Dendritic cell treated with granulocyte-macrophage colony-stimulating factor and Interleukin-4, amounts not matched to agents 40 ng/mL and 50 ng/mL, for 4 days (primary cell): ENCODE measurements around the gene NFKBIL1.
A peak's percentile ranks its signal among the peaks of the same experiment; 100 is the strongest.

Source experiments
- H3K27ac Mint-ChIP-seq: one replicate; pipeline ENCODE4 v1.8.0; 2022; ENCODE audit warnings: mild to moderate bottlenecking, mixed read lengths
- H3K27me3 Mint-ChIP-seq: one replicate; pipeline ENCODE4 v1.8.0; 2022; ENCODE audit warnings: mild to moderate bottlenecking, mixed read lengths
- H3K36me3 Mint-ChIP-seq: one replicate; pipeline ENCODE4 v1.8.0; 2022; ENCODE audit warnings: low read depth, mixed read lengths
- H3K4me1 Mint-ChIP-seq: one replicate; pipeline ENCODE4 v1.8.0; 2022; ENCODE audit warnings: low read depth, mixed read lengths
- H3K4me3 Mint-ChIP-seq: one replicate; pipeline ENCODE4 v1.8.0; 2022; ENCODE audit warnings: mild to moderate bottlenecking, moderate library complexity, mixed read lengths
- H3K9me3 Mint-ChIP-seq: one replicate; pipeline ENCODE4 v1.8.0; 2022; ENCODE audit warnings: mixed read lengths
- intact Hi-C: fragments of 100-400 bp; cut with micrococcal nuclease; formaldehyde crosslinking; loops from one replicate; pipeline ENCODE4 v1.15.0; 2022

The NFKBIL1 gene

DNA sequence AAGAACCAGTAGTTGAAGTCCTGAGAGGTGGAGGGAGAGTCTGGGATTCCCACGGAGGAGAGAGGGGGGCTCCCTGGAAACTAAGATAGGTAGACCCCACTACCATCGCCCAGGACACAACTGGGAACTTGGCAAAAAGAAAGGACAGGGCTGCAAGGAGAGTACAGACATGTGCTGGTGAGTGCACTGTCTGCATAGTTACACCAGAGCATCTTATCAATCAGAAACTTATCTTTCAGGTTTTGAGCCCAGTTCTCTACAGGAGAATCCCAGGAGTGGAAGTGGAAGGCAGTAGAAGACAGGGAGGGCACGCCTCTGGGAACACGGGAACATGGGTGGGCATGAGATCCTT, 12.2 kb downstream of the NFKBIL1 start:
- peak overlapping the region; percentile 89 for H3K27ac Mint-ChIP-seq
- H3K9me3 Mint-ChIP-seq: no peaks in the 10 kb centered on the region
- H3K27me3 Mint-ChIP-seq: no peaks in the 10 kb centered on the region
- H3K4me1 Mint-ChIP-seq: peaks cover 76% of the 10 kb centered on the region
- H3K36me3 Mint-ChIP-seq: peaks cover 25% of the 10 kb centered on the region
- intact Hi-C loops: no loop called here
- peak overlapping the region; percentile 61 for H3K4me3 Mint-ChIP-seq

DNA sequence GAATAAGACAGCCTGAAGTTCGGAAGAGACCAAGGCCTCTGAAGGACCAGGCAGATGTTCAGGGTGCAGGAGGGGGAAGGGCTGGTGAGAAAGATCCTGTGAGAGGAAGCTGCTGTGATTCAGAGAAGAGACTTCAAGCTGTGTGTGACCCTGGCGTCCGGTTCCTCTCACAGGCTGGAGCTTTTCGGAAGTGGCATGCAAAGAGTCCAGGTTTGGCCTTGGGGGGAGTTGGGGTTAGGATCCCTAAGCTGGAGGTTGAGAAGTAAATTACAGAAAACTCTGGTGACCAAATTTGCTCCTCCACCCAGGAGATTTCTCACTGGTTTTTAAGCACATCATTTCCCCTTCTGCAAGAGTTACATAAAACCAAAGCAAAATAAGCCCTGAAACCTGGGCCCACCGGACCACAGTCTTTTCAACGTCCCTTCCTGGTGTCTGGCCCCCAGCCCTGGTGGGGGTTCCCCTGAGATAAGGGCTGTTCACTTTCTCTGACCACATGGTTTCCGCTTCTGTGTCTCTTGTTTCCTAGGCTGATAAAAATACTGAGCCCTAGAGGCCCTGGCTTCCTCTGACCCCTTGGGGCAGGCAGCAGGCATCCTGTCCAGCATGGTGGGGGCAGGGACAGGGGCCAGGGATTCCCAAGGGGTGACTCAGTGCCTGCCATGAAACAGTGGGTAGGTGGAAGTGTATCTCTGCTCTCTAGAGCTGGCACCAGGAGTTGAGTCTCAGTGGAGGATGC, 12.7 kb downstream of the NFKBIL1 start:
- Mint-ChIP-seq H3K4me3 (peak overlapping the region; percentile 61), H3K9me3 (no peaks in the 10 kb centered on the region), H3K27ac (peak overlapping the region; percentile 89), H3K36me3 (peaks cover 23% of the 10 kb centered on the region), H3K4me1 (peaks cover 76% of the 10 kb centered on the region), H3K27me3 (no peaks in the 10 kb centered on the region)
- intact Hi-C loops: no loop called here

DNA sequence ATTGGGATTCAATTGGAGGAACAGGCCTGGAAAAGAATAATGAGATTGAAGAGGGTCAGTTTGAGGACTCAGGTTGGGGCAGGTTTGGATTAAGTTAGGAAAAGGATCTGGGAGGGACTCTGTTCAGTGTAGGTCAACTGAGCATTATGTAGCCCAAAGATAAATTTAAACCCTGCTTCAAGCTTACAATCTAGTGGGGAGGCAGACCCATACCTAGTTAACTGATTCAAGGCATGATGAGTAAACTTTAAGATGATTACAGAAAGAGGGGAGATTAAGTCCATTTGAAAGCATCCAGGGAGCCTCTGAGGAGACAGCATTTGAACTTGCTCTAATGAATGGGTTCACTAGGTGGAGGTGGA, 13.3 kb downstream of the NFKBIL1 start:
- H3K4me1 Mint-ChIP-seq: peaks cover 76% of the 10 kb centered on the region
- H3K9me3 Mint-ChIP-seq: no peaks in the 10 kb centered on the region
- H3K27me3 Mint-ChIP-seq: no peaks in the 10 kb centered on the region
- peaks cover 23% of the 10 kb centered on the region for H3K36me3 Mint-ChIP-seq
- peak overlapping the region; percentile 13 for H3K4me3 Mint-ChIP-seq
- intact Hi-C loops: no loop called here
- peak overlapping the region; percentile 89 for H3K27ac Mint-ChIP-seq

DNA sequence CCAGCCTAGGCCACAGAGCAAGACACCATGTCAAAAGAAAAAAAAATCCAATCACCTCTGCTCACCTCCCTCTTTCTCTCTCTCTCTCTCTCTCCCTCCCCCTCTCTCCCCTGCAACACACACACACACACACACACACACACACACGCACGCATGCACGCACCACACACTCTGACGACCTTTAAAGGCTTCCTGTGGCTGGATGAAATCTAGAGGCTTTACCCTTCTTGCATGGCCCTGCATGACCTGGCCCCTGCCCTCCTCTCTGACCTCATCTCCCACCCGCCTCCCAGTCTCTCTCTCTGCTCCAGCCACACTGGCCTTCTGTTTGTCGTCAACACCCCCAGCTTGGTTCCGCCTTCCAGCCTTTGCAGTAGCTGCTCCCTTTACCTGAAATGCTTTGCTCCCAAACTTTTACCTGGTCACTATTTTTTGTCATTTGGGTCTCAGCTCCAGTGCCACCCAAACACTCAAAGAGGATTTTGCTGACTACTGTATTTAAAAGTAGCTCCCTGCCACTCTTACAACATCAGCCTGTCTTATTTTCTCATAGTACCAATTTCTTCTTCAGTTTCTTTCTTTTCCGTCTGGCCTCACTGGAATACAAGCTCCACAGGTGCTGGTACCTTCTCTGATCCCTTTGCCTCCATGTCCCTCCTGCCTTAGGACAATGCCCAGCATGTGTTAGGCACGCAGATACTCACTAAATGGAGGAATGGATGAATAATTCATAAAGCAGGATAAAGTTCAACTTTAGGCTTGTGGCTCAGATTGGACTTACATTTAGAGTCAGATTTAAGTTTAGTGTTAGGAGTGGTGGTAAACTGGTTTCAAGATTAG, 20.3 kb downstream of the NFKBIL1 start:
- Mint-ChIP-seq H3K27ac (peak overlapping the region; percentile 71), H3K9me3 (no peaks in the 10 kb centered on the region), H3K36me3 (no peaks in the 10 kb centered on the region), H3K4me3 (no peak overlapping the region), H3K27me3 (no peaks in the 10 kb centered on the region), H3K4me1 (peaks cover 47% of the 10 kb centered on the region)
- intact Hi-C loops: no loop called here

DNA sequence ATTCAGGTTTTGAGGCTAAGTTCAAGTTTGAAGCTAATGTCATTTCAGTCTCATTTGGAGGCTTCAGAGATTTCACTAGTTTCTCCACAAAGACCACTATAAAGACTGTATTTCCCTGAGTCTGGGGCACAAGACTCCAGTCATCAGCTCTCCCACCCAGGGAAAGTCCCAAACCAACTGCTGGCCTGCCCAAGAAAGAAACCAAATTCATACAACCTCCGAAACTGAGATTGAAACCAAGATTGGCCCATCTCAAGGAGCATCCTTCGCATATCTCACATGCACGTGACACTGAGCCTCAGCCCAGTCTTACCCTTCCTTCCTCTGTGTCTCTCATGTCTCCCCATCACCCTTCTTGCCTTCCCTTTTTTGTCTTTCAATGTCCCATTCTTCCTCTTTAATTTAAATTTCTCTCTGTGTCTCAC, 21.1 kb downstream of the NFKBIL1 start:
- H3K27ac Mint-ChIP-seq: peak overlapping the region; percentile 71
- no peaks in the 10 kb centered on the region for H3K36me3 Mint-ChIP-seq
- H3K4me3 Mint-ChIP-seq: no peak overlapping the region
- H3K9me3 Mint-ChIP-seq: no peaks in the 10 kb centered on the region
- intact Hi-C loops: no loop called here
- H3K27me3 Mint-ChIP-seq: peaks cover 3% of the 10 kb centered on the region
- peaks cover 46% of the 10 kb centered on the region for H3K4me1 Mint-ChIP-seq

DNA sequence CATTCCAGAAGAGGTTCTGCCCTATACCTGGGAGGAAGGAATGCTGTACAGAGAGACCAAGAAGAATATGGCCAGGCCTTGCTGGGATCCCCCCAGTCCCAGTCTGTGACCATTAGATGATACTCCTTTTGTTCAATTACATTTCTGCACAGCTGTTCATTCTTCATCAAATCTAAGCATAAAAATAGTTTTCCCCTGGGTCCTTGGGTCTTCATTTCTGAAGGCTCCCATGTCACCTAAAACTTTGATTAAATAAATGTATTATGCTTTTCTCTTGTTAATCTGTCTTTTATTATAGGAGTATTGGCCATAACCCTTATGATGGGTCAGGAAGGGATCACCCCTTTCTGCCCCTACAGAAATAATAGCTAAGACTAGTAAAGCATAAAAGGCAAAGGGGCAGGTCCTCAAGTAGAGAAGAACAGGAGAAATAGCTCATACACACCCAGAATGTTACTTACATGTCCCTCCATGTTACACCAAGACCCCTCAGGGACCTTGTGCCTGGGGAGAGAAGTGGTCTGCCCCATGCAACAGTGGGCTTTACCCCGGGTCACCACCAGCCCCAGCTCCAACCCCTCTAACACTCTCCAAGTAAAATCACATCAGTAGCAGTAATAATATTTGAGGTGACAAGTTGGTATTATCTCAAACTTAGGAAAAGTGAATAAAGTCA, 22.6 kb downstream of the NFKBIL1 start:
- no peaks in the 10 kb centered on the region for H3K9me3 Mint-ChIP-seq
- no peak overlapping the region for H3K27ac Mint-ChIP-seq
- H3K4me1 Mint-ChIP-seq: peaks cover 55% of the 10 kb centered on the region
- peaks cover 3% of the 10 kb centered on the region for H3K27me3 Mint-ChIP-seq
- H3K36me3 Mint-ChIP-seq: no peaks in the 10 kb centered on the region
- no peak overlapping the region for H3K4me3 Mint-ChIP-seq
- intact Hi-C loops: no loop called here

DNA sequence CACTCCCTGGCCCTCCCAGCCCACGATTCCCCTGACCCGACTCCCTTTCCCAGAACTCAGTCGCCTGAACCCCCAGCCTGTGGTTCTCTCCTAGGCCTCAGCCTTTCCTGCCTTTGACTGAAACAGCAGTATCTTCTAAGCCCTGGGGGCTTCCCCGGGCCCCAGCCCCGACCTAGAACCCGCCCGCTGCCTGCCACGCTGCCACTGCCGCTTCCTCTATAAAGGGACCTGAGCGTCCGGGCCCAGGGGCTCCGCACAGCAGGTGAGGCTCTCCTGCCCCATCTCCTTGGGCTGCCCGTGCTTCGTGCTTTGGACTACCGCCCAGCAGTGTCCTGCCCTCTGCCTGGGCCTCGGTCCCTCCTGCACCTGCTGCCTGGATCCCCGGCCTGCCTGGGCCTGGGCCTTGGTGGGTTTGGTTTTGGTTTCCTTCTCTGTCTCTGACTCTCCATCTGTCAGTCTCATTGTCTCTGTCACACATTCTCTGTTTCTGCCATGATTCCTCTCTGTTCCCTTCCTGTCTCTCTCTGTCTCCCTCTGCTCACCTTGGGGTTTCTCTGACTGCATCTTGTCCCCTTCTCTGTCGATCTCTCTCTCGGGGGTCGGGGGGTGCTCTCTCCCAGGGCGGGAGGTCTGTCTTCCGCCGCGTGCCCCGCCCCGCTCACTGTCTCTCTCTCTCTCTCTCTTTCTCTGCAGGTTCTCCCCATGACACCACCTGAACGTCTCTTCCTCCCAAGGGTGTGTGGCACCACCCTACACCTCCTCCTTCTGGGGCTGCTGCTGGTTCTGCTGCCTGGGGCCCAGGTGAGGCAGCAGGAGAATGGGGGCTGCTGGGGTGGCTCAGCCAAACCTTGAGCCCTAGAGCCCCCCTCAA, 24.9 kb downstream of the NFKBIL1 start, which contains the start of gene LTA:
Gene LTA, plus strand, starts transcription at position 249 of the 871 bp plus-strand sequence. Its CDS starts 454 bp downstream, at position 703.
- no peaks in the 10 kb centered on the region for H3K9me3 Mint-ChIP-seq
- no peak within 1 kb of the TSS for H3K4me3 Mint-ChIP-seq
- H3K27me3 Mint-ChIP-seq: peaks cover 3% of the 10 kb centered on the region
- H3K4me1 Mint-ChIP-seq: peaks cover 77% of the 10 kb centered on the region
- H3K27ac Mint-ChIP-seq: peak within 1 kb of the TSS; percentile 79
- H3K36me3 Mint-ChIP-seq: peaks cover 18% of the 10 kb centered on the region
- intact Hi-C loops: no loop called here

DNA sequence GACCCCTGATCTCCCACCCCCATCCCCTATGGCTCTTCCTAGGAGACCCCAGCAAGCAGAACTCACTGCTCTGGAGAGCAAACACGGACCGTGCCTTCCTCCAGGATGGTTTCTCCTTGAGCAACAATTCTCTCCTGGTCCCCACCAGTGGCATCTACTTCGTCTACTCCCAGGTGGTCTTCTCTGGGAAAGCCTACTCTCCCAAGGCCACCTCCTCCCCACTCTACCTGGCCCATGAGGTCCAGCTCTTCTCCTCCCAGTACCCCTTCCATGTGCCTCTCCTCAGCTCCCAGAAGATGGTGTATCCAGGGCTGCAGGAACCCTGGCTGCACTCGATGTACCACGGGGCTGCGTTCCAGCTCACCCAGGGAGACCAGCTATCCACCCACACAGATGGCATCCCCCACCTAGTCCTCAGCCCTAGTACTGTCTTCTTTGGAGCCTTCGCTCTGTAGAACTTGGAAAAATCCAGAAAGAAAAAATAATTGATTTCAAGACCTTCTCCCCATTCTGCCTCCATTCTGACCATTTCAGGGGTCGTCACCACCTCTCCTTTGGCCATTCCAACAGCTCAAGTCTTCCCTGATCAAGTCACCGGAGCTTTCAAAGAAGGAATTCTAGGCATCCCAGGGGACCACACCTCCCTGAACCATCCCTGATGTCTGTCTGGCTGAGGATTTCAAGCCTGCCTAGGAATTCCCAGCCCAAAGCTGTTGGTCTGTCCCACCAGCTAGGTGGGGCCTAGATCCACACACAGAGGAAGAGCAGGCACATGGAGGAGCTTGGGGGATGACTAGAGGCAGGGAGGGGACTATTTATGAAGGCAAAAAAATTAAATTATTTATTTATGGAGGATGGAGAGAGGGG, 26.1 kb downstream of the NFKBIL1 start:
- Mint-ChIP-seq H3K27ac (peak overlapping the region; percentile 79), H3K4me1 (peaks cover 73% of the 10 kb centered on the region), H3K27me3 (peaks cover 3% of the 10 kb centered on the region), H3K36me3 (peaks cover 23% of the 10 kb centered on the region), H3K4me3 (no peak overlapping the region), H3K9me3 (no peaks in the 10 kb centered on the region)
- intact Hi-C loops: no loop called here

DNA sequence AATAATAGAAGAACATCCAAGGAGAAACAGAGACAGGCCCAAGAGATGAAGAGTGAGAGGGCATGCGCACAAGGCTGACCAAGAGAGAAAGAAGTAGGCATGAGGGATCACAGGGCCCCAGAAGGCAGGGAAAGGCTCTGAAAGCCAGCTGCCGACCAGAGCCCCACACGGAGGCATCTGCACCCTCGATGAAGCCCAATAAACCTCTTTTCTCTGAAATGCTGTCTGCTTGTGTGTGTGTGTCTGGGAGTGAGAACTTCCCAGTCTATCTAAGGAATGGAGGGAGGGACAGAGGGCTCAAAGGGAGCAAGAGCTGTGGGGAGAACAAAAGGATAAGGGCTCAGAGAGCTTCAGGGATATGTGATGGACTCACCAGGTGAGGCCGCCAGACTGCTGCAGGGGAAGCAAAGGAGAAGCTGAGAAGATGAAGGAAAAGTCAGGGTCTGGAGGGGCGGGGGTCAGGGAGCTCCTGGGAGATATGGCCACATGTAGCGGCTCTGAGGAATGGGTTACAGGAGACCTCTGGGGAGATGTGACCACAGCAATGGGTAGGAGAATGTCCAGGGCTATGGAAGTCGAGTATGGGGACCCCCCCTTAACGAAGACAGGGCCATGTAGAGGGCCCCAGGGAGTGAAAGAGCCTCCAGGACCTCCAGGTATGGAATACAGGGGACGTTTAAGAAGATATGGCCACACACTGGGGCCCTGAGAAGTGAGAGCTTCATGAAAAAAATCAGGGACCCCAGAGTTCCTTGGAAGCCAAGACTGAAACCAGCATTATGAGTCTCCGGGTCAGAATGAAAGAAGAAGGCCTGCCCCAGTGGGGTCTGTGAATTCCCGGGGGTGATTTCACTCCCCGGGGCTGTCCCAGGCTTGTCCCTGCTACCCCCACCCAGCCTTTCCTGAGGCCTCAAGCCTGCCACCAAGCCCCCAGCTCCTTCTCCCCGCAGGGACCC, 27.0 kb downstream of the NFKBIL1 start:
- Mint-ChIP-seq H3K4me1 (peaks cover 69% of the 10 kb centered on the region), H3K27ac (peak overlapping the region; percentile 79), H3K36me3 (peaks cover 23% of the 10 kb centered on the region), H3K9me3 (no peaks in the 10 kb centered on the region), H3K27me3 (peaks cover 3% of the 10 kb centered on the region), H3K4me3 (no peak overlapping the region)
- intact Hi-C loops: no loop called here

DNA sequence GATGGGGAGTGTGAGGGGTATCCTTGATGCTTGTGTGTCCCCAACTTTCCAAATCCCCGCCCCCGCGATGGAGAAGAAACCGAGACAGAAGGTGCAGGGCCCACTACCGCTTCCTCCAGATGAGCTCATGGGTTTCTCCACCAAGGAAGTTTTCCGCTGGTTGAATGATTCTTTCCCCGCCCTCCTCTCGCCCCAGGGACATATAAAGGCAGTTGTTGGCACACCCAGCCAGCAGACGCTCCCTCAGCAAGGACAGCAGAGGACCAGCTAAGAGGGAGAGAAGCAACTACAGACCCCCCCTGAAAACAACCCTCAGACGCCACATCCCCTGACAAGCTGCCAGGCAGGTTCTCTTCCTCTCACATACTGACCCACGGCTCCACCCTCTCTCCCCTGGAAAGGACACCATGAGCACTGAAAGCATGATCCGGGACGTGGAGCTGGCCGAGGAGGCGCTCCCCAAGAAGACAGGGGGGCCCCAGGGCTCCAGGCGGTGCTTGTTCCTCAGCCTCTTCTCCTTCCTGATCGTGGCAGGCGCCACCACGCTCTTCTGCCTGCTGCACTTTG, 28.0 kb downstream of the NFKBIL1 start, which contains the start of gene TNF:
Gene TNF, plus strand, starts transcription at position 231 of the 567 bp plus-strand sequence. Its CDS starts 177 bp downstream, at position 408.
- H3K9me3 Mint-ChIP-seq: no peaks in the 10 kb centered on the region
- peaks cover 3% of the 10 kb centered on the region for H3K27me3 Mint-ChIP-seq
- intact Hi-C loops: no loop called here
- peaks cover 23% of the 10 kb centered on the region for H3K36me3 Mint-ChIP-seq
- peaks cover 76% of the 10 kb centered on the region for H3K4me1 Mint-ChIP-seq
- peak within 1 kb of the TSS; percentile 82 for H3K4me3 Mint-ChIP-seq
- H3K27ac Mint-ChIP-seq: peak within 1 kb of the TSS; percentile 79

DNA sequence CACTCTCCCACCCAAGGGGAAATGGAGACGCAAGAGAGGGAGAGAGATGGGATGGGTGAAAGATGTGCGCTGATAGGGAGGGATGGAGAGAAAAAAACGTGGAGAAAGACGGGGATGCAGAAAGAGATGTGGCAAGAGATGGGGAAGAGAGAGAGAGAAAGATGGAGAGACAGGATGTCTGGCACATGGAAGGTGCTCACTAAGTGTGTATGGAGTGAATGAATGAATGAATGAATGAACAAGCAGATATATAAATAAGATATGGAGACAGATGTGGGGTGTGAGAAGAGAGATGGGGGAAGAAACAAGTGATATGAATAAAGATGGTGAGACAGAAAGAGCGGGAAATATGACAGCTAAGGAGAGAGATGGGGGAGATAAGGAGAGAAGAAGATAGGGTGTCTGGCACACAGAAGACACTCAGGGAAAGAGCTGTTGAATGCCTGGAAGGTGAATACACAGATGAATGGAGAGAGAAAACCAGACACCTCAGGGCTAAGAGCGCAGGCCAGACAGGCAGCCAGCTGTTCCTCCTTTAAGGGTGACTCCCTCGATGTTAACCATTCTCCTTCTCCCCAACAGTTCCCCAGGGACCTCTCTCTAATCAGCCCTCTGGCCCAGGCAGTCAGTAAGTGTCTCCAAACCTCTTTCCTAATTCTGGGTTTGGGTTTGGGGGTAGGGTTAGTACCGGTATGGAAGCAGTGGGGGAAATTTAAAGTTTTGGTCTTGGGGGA, 28.7 kb downstream of the NFKBIL1 start:
- H3K4me3 Mint-ChIP-seq: peak overlapping the region; percentile 82
- H3K9me3 Mint-ChIP-seq: no peaks in the 10 kb centered on the region
- peak overlapping the region; percentile 79 for H3K27ac Mint-ChIP-seq
- peaks cover 3% of the 10 kb centered on the region for H3K27me3 Mint-ChIP-seq
- intact Hi-C loops: no loop called here
- H3K4me1 Mint-ChIP-seq: peaks cover 80% of the 10 kb centered on the region
- peaks cover 27% of the 10 kb centered on the region for H3K36me3 Mint-ChIP-seq
